ENCODE data around the gene QSOX1.

The QSOX1 gene

GRCh38 chr1:180171691-180172090 lies 17.0 kb downstream of the QSOX1 start:
- no peak for DNase-seq (ENCODE audit: low read depth)

- no peak for DNase-seq (ENCODE audit: low read depth)
Measured at GRCh38 chr1:180173451-180173850, 18.8 kb downstream of the QSOX1 start.

GRCh38 chr1:180173952-180174351 lies 19.3 kb downstream of the QSOX1 start:
- no peak for DNase-seq (ENCODE audit: low read depth)

GRCh38 chr1:180175291-180175690 lies 20.6 kb downstream of the QSOX1 start:
- no peak for DNase-seq (ENCODE audit: low read depth)

- no peak for DNase-seq (ENCODE audit: low read depth)
Measured at GRCh38 chr1:180175806-180176205, 21.1 kb downstream of the QSOX1 start.

- DNase-seq (ENCODE audit: low read depth) = no peak
Measured at GRCh38 chr1:180176965-180177364, 22.3 kb downstream of the QSOX1 start.

- no peak for DNase-seq (ENCODE audit: low read depth)
Measured at GRCh38 chr1:180177931-180178330, 23.3 kb downstream of the QSOX1 start.

- peak; percentile 43 for DNase-seq (ENCODE audit: low read depth)
Measured at GRCh38 chr1:180178511-180179161, 24.0 kb downstream of the QSOX1 start.

GRCh38 chr1:180179162-180179957 lies 24.7 kb downstream of the QSOX1 start:
- no peak for DNase-seq (ENCODE audit: low read depth)

- DNase-seq (ENCODE audit: low read depth) = no peak
Measured at GRCh38 chr1:180181048-180181447, 26.4 kb downstream of the QSOX1 start.

- DNase-seq (ENCODE audit: low read depth) = no peak
Measured at GRCh38 chr1:180181996-180182642, 27.4 kb downstream of the QSOX1 start.

GRCh38 chr1:180182643-180183311 lies 28.1 kb downstream of the QSOX1 start:
- no peak for DNase-seq (ENCODE audit: low read depth)

- DNase-seq (ENCODE audit: low read depth) = no peak
Measured at GRCh38 chr1:180183426-180183825, 28.8 kb downstream of the QSOX1 start.

- no peak for DNase-seq (ENCODE audit: low read depth)
Measured at GRCh38 chr1:180184041-180184440, 29.4 kb downstream of the QSOX1 start.

- DNase-seq (ENCODE audit: low read depth) = no peak
Measured at GRCh38 chr1:180185281-180185680, 30.6 kb downstream of the QSOX1 start.

- no peak for DNase-seq (ENCODE audit: low read depth)
Measured at GRCh38 chr1:180185971-180186645, 31.4 kb downstream of the QSOX1 start.

GRCh38 chr1:180186831-180187230 lies 32.2 kb downstream of the QSOX1 start:
- DNase-seq (ENCODE audit: low read depth) = no peak

- DNase-seq (ENCODE audit: low read depth) = no peak
Measured at GRCh38 chr1:180187626-180188025, 33.0 kb downstream of the QSOX1 start.

GRCh38 chr1:180188091-180188506 lies 33.4 kb downstream of the QSOX1 start:
- DNase-seq (ENCODE audit: low read depth) = no peak

GRCh38 chr1:180188684-180189175 lies 34.1 kb downstream of the QSOX1 start:
- DNase-seq (ENCODE audit: low read depth) = no peak

- no peak for DNase-seq (ENCODE audit: low read depth)
Measured at GRCh38 chr1:180190091-180190490, 35.4 kb downstream of the QSOX1 start.

GRCh38 chr1:180192172-180192571 lies 37.5 kb downstream of the QSOX1 start:
- no peak for DNase-seq (ENCODE audit: low read depth)

All from stimulated activated CD4-positive, alpha-beta T cell treated with anti-CD3 and anti-CD28 coated beads, Interleukin-2, amount 100 ng/mL, for 4 hours (primary cell).